GM23338 (cell line): ENCODE data around the gene ABCG8. TPM values are rescaled to one million over a fixed set of nuclear protein-coding genes. Genes with fewer than 3 reads are reported as not detected.

Source experiments
- ATAC-seq: fragments of 200-7000 bp; cut with Tn5 transposase; 3 replicates; pipeline ENCODE4 v1.9.1; 2020
- DNase-seq: peaks from one replicate; pipeline ENCODE4 v3.0.0-alpha.2; 2015; ENCODE audit warnings: low spot score
- H2AFZ ChIP-seq: fragments of 200-600 bp; sonication (generic); 2 replicates; pipeline ENCODE4 v1.8.0; 2016; ENCODE audit warnings: antibody characterized with exemption, mild to moderate bottlenecking, moderate library complexity
- H3F3A ChIP-seq: fragments of 200-600 bp; sonication (generic); replicated peaks from 2 replicates; pipeline ENCODE4 v1.8.0; 2017; ENCODE audit warnings: antibody characterized with exemption, mixed run types, low read depth
- H3K27ac ChIP-seq: fragments of 200-600 bp; sonication (generic); 2 replicates; pipeline ENCODE4 v1.6.1; 2016; ENCODE audit warnings: low read depth
- H3K27me3 ChIP-seq: fragments of 200-600 bp; sonication (generic); 2 replicates; pipeline ENCODE4 v1.8.0; 2016; ENCODE audit warnings: mild to moderate bottlenecking, mixed run types, moderate library complexity; ENCODE audit not compliant: insufficient read depth
- H3K36me3 ChIP-seq: fragments of 200-600 bp; sonication (generic); 2 replicates; pipeline ENCODE4 v1.8.0; 2016; ENCODE audit warnings: mild to moderate bottlenecking; ENCODE audit not compliant: insufficient read depth
- H3K4me1 ChIP-seq: fragments of 200-600 bp; sonication (generic); 2 replicates; pipeline ENCODE4 v1.8.0; 2016; ENCODE audit warnings: mild to moderate bottlenecking, moderate library complexity; ENCODE audit not compliant: insufficient read depth
- H3K4me2 ChIP-seq: fragments of 200-600 bp; sonication (generic); 2 replicates; pipeline ENCODE4 v1.7.1; 2017; ENCODE audit warnings: mixed run types
- H3K4me3 ChIP-seq: fragments of 200-600 bp; sonication (generic); 2 replicates; pipeline ENCODE4 v1.6.1; 2016; ENCODE audit warnings: mixed run types
- H3K79me2 ChIP-seq: fragments of 200-600 bp; sonication (generic); replicated peaks from 2 replicates; pipeline ENCODE4 v1.8.0; 2017; ENCODE audit warnings: mild to moderate bottlenecking; ENCODE audit not compliant: insufficient read depth
- H3K9me2 ChIP-seq: fragments of 200-600 bp; sonication (generic); 2 replicates; pipeline ENCODE4 v1.8.0; 2017; ENCODE audit not compliant: insufficient read depth
- H4K20me1 ChIP-seq: fragments of 200-600 bp; sonication (generic); replicated peaks from 2 replicates; pipeline ENCODE4 v1.8.0; 2017; ENCODE audit warnings: mild to moderate bottlenecking; ENCODE audit not compliant: insufficient read depth
- H3K27ac Mint-ChIP-seq: 2 replicates; pipeline ENCODE4 v1.8.0; 2020; ENCODE audit warnings: inconsistent platforms, mild to moderate bottlenecking, moderate library complexity, mixed read lengths
- H3K27me3 Mint-ChIP-seq: 3 replicates; pipeline ENCODE4 v1.8.0; 2022; ENCODE audit warnings: low read depth, mild to moderate bottlenecking, moderate library complexity, mixed read lengths, inconsistent platforms; ENCODE audit not compliant: insufficient read depth, poor library complexity
- H3K36me3 Mint-ChIP-seq: 3 replicates; pipeline ENCODE4 v1.8.0; 2021; ENCODE audit warnings: low read depth, mild to moderate bottlenecking, inconsistent platforms, moderate library complexity, mixed read lengths
- H3K4me1 Mint-ChIP-seq: 3 replicates; pipeline ENCODE4 v1.8.0; 2020; ENCODE audit warnings: mild to moderate bottlenecking, inconsistent platforms, mixed read lengths
- H3K4me3 Mint-ChIP-seq: 3 replicates; pipeline ENCODE4 v1.8.0; 2021; ENCODE audit warnings: moderate library complexity, mild to moderate bottlenecking, inconsistent platforms, mixed read lengths
- H3K9me3 Mint-ChIP-seq: 3 replicates; pipeline ENCODE4 v1.8.0; 2020; ENCODE audit warnings: moderate library complexity, mild to moderate bottlenecking, inconsistent platforms, mixed read lengths
- CREB1 ChIP-seq: fragments of 250-450 bp; sonication (Bioruptor Pico); IDR thresholded peaks from 2 replicates; pipeline ENCODE4 v1.5.0; 2020; ENCODE audit warnings: low read depth, mild to moderate bottlenecking, moderate library complexity
- EZH2 ChIP-seq: fragments of 200-600 bp; sonication (generic); IDR thresholded peaks from one replicate; pipeline ENCODE4 v1.8.0; 2017; ENCODE audit warnings: antibody characterized with exemption, mild to moderate bottlenecking, low read depth; ENCODE audit not compliant: unreplicated experiment
- EZH2phosphoT487 ChIP-seq: fragments of 200-600 bp; sonication (generic); IDR thresholded peaks from one replicate; pipeline ENCODE4 v1.8.1; 2018; ENCODE audit warnings: antibody characterized with exemption; ENCODE audit not compliant: unreplicated experiment
- JUNB ChIP-seq: IDR thresholded peaks from one replicate; pipeline ENCODE4 v1.6.1; 2016; ENCODE audit warnings: antibody characterized with exemption; ENCODE audit not compliant: unreplicated experiment
- NANOG ChIP-seq: IDR thresholded peaks from 2 replicates; pipeline ENCODE4 v1.6.1; 2016; ENCODE audit warnings: antibody characterized with exemption, borderline replicate concordance
- POLR2AphosphoS5 ChIP-seq: IDR thresholded peaks from 2 replicates; pipeline ENCODE4 v1.6.1; 2016; ENCODE audit warnings: antibody characterized with exemption, low read depth
- REST ChIP-seq: IDR thresholded peaks from one replicate; pipeline ENCODE4 v1.6.1; 2018; ENCODE audit warnings: antibody characterized with exemption; ENCODE audit not compliant: unreplicated experiment
- STAT1 ChIP-seq: IDR thresholded peaks from one replicate; pipeline ENCODE4 v1.6.1; 2016; ENCODE audit warnings: antibody characterized with exemption; ENCODE audit not compliant: unreplicated experiment
- ZNF114 ChIP-seq: fragments of 250-450 bp; sonication (Bioruptor Pico); IDR thresholded peaks from 2 replicates; pipeline ENCODE4 v1.5.0; 2020; ENCODE audit warnings: mild to moderate bottlenecking, moderate library complexity
- ZNF331 ChIP-seq: fragments of 250-450 bp; sonication (Bioruptor Pico); IDR thresholded peaks from 2 replicates; pipeline ENCODE4 v1.5.0; 2020; ENCODE audit warnings: low read depth, mild to moderate bottlenecking, moderate library complexity
- polyA plus RNA-seq: library from polyadenylated mRNA; unstranded; fragments of >200 nt; fragmentation: Nextera tagmentation; extraction: Ambion mirVana; gene quantifications from 2 replicates; pipeline ENCODE4 v1.2.1, GENCODE V29; 2016
- total RNA-seq: library from RNA; depleted of rRNA; stranded (reverse); fragments of >200 nt; shearing (Covaris generic); gene quantifications from 2 replicates; pipeline ENCODE4 v1.2.3, GENCODE V29; 2014
- TF ChIP-seq, protein P1 (sequence below): IDR thresholded peaks from 2 replicates; pipeline ENCODE4 v1.6.1; 2016; ENCODE audit warnings: antibody characterized with exemption
- TF ChIP-seq, protein P2 (sequence below): fragments of 250-450 bp; sonication (Bioruptor Pico); IDR thresholded peaks from 2 replicates; pipeline ENCODE4 v1.5.0; 2020; ENCODE audit warnings: mild to moderate bottlenecking, moderate library complexity
- TF ChIP-seq, protein P3 (sequence below), 2 experiments: fragments of 200-600 bp in 1 of 2; sonication (generic) in 1 of 2; conservative IDR thresholded peaks; 2 replicates each; pipeline versions ENCODE4 v1.5.1 to v1.6.1; 2016 to 2017; ENCODE audit warnings: antibody characterized with exemption in 2 of 2, low read depth in 2 of 2, mild to moderate bottlenecking in 2 of 2, moderate library complexity in 1 of 2

Gene ABCG8
- total and polyA plus RNA-seq, 2 experiments from 2014 or later = 0.19 to 0.35 TPM

DNA sequence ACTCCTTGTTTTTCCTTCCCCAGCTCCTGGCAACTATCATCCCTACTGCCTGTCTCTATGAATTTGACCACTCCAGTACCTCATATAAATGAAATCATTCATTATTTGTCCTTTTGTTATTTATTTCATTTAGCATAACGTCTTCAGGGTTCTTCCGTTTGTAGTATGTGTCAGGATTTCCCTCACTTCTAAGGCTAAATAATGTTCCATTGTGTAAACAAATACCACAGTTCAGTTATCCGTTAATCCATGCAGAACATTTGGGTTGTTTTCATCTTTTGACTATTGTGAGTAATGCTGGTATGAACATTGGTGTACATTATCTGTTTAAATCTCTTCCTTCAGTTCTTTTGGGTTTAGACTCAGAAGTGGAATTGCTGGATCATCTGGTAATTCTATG is 46.1 kb upstream of the ABCG8 start:
- Histone ChIP-seq H4K20me1 (no peaks in the 10 kb centered on the region), H2AFZ (no peak overlapping the region), H3K4me2 (no peak overlapping the region), H3K36me3 (no peaks in the 10 kb centered on the region), H3F3A (no peaks in the 10 kb centered on the region), H3K79me2 (no peaks in the 10 kb centered on the region), H3K27ac (no peak overlapping the region), H3K27me3 (no peaks in the 10 kb centered on the region), H3K9me2 (no peaks in the 10 kb centered on the region), H3K4me1 (no peaks in the 10 kb centered on the region), H3K4me3 (no peak overlapping the region)
- H3K36me3 Mint-ChIP-seq = no peaks in the 10 kb centered on the region
- H3K4me3 Mint-ChIP-seq = no peak overlapping the region
- ATAC-seq (no peak), DNase-seq (no peak)
- no peak for TF ChIP-seq ZNF114 (CRISPR knock-in tag)
- TF ChIP-seq, protein P1, sequence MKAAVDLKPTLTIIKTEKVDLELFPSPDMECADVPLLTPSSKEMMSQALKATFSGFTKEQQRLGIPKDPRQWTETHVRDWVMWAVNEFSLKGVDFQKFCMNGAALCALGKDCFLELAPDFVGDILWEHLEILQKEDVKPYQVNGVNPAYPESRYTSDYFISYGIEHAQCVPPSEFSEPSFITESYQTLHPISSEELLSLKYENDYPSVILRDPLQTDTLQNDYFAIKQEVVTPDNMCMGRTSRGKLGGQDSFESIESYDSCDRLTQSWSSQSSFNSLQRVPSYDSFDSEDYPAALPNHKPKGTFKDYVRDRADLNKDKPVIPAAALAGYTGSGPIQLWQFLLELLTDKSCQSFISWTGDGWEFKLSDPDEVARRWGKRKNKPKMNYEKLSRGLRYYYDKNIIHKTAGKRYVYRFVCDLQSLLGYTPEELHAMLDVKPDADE = no peak
- no peak for TF ChIP-seq EZH2
- no peak for TF ChIP-seq EZH2phosphoT487
- TF ChIP-seq NANOG = no peak
- no peak for TF ChIP-seq STAT1
- TF ChIP-seq REST = no peak
- TF ChIP-seq CREB1 = no peak
- TF ChIP-seq, protein P2, sequence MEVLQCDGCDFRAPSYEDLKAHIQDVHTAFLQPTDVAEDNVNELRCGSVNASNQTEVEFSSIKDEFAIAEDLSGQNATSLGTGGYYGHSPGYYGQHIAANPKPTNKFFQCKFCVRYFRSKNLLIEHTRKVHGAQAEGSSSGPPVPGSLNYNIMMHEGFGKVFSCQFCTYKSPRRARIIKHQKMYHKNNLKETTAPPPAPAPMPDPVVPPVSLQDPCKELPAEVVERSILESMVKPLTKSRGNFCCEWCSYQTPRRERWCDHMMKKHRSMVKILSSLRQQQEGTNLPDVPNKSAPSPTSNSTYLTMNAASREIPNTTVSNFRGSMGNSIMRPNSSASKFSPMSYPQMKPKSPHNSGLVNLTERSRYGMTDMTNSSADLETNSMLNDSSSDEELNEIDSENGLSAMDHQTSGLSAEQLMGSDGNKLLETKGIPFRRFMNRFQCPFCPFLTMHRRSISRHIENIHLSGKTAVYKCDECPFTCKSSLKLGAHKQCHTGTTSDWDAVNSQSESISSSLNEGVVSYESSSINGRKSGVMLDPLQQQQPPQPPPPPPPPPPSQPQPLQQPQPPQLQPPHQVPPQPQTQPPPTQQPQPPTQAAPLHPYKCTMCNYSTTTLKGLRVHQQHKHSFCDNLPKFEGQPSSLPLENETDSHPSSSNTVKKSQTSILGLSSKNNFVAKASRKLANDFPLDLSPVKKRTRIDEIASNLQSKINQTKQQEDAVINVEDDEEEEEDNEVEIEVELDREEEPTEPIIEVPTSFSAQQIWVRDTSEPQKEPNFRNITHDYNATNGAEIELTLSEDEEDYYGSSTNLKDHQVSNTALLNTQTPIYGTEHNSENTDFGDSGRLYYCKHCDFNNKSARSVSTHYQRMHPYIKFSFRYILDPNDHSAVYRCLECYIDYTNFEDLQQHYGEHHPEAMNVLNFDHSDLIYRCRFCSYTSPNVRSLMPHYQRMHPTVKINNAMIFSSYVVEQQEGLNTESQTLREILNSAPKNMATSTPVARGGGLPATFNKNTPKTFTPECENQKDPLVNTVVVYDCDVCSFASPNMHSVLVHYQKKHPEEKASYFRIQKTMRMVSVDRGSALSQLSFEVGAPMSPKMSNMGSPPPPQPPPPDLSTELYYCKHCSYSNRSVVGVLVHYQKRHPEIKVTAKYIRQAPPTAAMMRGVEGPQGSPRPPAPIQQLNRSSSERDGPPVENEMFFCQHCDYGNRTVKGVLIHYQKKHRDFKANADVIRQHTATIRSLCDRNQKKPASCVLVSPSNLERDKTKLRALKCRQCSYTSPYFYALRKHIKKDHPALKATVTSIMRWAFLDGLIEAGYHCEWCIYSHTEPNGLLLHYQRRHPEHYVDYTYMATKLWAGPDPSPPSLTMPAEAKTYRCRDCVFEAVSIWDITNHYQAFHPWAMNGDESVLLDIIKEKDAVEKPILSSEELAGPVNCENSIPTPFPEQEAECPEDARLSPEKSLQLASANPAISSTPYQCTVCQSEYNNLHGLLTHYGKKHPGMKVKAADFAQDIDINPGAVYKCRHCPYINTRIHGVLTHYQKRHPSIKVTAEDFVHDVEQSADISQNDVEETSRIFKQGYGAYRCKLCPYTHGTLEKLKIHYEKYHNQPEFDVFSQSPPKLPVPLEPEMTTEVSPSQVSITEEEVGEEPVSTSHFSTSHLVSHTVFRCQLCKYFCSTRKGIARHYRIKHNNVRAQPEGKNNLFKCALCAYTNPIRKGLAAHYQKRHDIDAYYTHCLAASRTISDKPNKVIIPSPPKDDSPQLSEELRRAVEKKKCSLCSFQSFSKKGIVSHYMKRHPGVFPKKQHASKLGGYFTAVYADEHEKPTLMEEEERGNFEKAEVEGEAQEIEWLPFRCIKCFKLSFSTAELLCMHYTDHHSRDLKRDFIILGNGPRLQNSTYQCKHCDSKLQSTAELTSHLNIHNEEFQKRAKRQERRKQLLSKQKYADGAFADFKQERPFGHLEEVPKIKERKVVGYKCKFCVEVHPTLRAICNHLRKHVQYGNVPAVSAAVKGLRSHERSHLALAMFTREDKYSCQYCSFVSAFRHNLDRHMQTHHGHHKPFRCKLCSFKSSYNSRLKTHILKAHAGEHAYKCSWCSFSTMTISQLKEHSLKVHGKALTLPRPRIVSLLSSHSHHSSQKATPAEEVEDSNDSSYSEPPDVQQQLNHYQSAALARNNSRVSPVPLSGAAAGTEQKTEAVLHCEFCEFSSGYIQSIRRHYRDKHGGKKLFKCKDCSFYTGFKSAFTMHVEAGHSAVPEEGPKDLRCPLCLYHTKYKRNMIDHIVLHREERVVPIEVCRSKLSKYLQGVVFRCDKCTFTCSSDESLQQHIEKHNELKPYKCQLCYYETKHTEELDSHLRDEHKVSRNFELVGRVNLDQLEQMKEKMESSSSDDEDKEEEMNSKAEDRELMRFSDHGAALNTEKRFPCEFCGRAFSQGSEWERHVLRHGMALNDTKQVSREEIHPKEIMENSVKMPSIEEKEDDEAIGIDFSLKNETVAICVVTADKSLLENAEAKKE (CRISPR knock-in tag) = no peak
- TF ChIP-seq JUNB = no peak
- TF ChIP-seq, protein P3, sequence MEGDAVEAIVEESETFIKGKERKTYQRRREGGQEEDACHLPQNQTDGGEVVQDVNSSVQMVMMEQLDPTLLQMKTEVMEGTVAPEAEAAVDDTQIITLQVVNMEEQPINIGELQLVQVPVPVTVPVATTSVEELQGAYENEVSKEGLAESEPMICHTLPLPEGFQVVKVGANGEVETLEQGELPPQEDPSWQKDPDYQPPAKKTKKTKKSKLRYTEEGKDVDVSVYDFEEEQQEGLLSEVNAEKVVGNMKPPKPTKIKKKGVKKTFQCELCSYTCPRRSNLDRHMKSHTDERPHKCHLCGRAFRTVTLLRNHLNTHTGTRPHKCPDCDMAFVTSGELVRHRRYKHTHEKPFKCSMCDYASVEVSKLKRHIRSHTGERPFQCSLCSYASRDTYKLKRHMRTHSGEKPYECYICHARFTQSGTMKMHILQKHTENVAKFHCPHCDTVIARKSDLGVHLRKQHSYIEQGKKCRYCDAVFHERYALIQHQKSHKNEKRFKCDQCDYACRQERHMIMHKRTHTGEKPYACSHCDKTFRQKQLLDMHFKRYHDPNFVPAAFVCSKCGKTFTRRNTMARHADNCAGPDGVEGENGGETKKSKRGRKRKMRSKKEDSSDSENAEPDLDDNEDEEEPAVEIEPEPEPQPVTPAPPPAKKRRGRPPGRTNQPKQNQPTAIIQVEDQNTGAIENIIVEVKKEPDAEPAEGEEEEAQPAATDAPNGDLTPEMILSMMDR (conservative IDR thresholded peaks at IDR 0.05; ENCODE audit: low read depth in 2 of 2) = no peak
- no peak for TF ChIP-seq ZNF331
- TF ChIP-seq POLR2AphosphoS5 = no peak
- no peaks in the 10 kb centered on the region for H3K9me3 Mint-ChIP-seq
- no peak overlapping the region for H3K27ac Mint-ChIP-seq
- no peaks in the 10 kb centered on the region for H3K27me3 Mint-ChIP-seq
- H3K4me1 Mint-ChIP-seq = no peaks in the 10 kb centered on the region
